Kasumi-1 (cell line): Measurements from ENCODE around the gene SLC25A28.

Experiments
- DNase-seq, 2 experiments: peaks; one replicate each; lab custom pipeline; 2025; lab: John Stamatoyannopoulos, UW

Gene SLC25A28, protein sequence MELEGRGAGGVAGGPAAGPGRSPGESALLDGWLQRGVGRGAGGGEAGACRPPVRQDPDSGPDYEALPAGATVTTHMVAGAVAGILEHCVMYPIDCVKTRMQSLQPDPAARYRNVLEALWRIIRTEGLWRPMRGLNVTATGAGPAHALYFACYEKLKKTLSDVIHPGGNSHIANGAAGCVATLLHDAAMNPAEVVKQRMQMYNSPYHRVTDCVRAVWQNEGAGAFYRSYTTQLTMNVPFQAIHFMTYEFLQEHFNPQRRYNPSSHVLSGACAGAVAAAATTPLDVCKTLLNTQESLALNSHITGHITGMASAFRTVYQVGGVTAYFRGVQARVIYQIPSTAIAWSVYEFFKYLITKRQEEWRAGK

GRCh38 chr10:99619851-99620710 lies at the start of gene SLC25A28:
TSS of gene SLC25A28 (minus strand) at chr10:99620439. CDS start at chr10:99620335, 104 bp downstream.
- peak; percentile 100 for DNase-seq

DNA sequence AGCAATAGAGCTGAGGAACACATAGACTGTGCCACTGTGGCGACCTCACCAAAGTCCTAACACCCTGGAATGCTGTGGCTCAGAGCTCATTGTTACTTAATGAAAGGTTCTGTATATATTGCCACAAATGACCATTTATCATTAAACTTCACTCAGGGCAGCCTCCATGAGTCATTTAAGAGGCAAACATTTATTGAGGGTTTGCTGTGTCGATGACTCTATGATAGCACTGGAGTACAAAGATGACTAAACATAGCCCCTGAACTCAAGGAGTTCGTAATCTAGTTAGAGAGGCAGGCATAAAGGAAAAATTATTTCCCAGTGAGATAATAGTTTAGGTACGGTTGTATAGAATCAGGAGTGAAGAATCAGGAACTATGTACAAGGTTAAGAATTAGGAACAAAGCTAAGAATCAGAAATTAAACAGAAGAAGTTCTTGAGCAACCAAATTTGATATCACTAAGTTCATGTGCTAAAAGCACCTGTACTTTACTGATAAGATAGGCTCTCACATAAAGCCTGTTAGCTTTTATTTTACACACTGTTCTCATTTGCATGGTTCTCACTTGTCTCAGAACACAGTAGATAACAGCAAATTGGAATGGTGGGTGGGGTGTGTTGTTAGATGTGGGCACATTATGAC lies 47.0 kb upstream of the SLC25A28 start:
- no peak for DNase-seq

DNA sequence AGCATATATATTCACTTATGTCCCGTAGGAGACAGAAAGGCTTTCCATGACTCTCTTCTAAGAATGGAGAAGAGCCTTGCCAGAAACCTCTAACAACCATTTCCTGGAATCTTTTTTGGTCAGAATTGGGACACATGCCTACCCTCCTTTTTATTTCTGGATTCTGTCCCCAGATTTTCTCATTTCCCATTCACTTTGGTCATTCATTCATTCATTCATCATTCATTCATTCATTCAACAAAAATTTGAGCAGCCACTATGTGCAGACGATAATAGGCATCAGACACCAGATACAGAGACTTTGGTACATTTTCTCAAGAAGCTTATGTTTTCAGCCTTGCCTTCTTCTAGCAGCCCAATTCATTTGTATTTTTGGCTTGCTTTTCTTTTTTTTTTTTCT lies 45.1 kb upstream of the SLC25A28 start:
- DNase-seq, result no peak

GRCh38 chr10:99661377-99661763 lies 41.1 kb upstream of the SLC25A28 start:
- DNase-seq, result no peak

DNA sequence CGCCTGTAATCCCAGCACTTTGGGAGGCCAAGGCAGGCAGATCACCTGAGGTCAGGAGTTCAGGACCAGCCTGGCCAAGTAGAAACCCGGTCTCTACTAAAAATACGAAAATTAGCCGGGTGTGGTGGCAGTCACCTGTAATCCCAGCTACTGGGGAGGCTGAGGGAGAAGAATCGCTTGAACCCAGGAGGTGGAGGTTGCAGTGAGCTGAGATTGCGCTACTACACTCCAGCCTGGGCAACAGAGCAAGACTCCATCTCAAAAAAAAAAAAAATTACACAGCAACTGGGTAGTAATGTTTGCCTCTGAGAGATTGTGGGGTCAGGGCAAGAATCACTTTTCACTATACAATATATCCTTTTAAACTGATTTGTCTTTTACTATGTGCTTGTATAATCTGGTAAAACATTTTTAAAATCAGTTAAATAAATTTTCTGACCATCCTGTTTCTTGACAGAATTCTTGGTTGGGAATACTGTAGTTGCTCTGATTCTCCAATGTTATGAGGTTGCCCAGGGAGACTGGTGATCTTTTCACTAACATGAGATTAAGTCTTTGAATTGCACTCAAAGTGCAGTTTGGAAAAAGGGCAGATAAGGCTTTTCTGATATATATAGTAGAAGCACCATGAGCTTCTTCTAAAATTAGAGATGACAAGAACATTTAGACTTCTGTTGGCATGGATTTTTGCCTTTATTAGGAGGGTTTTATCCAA lies 40.6 kb upstream of the SLC25A28 start:
- no peak for DNase-seq

DNA sequence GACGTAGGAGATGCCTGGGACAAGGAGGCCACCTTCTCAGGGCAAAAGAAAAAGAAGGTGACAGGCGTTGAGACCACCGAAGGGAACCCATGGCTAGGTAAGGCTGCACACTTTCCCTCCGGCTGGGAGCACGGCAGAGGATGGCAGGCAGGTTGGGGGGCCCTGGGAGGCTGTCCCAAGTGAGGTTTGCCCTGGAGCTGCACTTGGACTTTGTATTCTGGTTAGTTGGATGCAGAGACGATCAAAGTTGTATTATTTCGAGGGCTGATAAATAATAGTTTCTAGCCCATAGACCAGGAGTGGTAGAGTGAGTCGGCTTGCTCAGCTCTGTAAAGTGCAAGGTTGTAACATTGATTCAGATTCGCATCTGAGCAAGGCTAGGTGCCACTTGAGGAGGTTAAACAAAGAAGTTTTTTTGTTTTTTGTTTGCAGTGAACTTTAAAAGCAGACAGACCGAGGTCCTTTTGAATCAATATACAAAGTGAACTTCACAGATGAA lies 39.7 kb upstream of the SLC25A28 start:
- DNase-seq, result no peak

DNA sequence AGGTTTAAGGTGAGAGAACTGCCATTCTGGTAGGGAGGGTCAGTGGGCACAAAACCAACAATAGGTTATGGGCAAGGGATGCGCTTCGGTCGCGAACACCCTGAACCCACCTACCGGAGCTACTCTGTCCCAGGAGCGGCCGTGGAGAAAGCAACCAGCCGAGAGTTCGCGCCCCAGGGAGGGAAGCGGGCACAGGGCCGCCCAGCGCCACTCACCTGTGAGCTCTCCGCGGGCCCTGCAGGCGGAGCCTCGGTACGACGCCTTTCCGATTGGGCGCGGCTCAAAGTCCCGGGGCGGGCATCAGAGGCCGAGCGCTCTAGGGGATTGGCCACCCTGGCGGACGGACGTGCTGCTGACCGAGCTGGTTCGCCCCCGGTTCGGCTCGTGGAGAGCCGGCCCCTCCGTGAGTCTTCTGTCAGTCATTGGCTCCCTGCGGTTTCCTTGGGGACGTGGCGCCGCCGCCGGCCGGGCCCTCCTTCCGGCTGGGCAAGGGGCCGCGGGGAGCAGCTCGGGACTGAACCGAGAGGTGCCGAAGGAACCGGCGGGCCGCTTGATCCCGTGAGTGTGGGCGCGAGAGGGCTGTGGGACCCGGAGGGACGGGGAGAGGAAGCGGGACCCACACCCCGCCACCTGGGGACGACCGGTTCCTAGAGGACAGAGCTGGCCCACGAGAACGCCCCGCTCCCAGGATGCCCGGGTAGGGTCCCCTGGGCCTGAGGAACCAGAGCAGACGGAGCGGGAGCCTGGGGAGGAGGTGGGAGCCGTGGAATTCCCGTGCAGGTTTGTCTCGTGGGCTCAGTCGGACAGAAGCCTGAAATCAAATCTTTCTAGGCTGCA lies 39.0 kb upstream of the SLC25A28 start, which contains the start of gene ENTPD7:
TSS of gene ENTPD7 (plus strand) at position 479 of the 837 bp plus-strand sequence. CDS start 448 bp downstream, outside the sequence.
- peak; percentile 94 to 97 for DNase-seq

DNA sequence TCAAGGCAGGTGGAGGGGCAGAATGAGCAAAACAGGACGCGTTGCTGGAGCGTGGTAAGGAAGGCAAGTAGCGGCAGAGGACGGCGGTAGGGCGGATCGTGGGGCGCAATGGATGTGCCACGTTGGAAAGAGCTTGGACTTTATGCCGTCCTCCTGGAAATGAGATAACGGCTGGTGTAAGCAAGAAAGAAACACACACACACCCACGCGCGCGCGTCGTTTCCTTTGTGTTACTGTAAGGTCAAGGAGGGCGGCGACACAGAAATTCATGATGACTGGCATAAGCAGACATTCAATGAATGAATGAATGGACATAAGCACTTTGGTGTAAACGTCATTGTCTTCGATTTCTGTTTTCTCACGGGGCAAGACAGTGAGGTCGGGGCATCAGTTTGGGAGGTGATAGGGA lies 38.4 kb upstream of the SLC25A28 start:
- DNase-seq, result no peak

- DNase-seq, result peak in 1 of 2 experiments; percentile 22
These were observed 36.2 kb upstream of the SLC25A28 start for GRCh38 chr10:99656199-99657064.

GRCh38 chr10:99654390-99655175 lies 34.3 kb upstream of the SLC25A28 start:
- no peak for DNase-seq

DNA sequence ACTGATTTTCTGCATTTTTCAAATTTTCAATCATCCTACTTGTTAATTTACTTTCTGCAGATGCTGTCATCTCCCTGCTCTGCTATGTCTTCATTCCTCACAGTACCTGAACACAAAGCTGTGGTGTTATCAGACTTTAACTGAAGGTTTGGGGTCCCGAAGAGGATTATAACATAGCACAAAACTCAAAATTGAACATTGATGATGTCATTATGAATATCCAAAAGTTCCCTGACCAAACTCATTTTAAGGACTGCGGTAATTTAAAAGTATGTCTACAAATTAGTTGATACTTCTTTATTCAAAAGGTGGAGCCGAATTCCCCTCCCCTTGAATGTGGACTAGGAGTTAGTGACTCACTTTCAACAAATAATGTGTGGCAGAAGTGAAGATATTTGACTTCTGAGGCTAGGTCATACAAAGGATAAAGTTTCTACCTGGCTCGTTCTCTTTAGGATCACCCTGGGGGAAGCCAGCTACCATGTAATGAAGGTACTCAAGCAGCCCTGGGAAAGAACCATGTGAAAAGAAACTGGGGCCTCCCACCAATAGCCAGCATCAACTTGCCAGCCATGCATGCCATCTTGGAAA lies 32.7 kb upstream of the SLC25A28 start:
- DNase-seq, result no peak

GRCh38 chr10:99648717-99649116 lies 28.5 kb upstream of the SLC25A28 start:
- DNase-seq, result no peak

DNA sequence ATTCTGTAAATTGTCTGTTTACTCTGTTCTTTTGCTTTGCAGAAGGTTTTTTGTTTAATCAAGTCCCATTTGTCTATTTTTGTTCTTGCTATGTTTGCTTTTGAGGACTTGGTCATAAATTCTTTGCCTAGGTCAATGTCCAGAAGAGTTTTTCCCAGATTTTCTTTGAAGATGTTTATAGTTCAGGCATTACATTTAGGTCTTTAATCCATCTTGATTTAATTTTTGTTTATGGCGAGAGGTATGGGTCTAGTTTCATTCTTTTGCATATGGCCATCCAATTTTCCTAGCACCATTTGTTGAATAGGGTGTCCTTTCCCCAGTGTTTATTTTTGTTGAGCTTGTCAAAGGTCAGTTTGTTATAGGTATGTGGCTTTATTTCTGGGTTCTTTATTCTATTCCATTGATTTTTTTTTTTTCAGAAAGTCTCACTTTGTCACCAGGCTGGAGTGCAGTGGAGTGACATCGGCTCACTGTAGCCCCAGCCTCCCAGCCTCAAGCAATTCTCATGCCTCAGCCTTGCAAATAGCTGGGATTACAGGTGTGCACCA lies 27.4 kb upstream of the SLC25A28 start:
- DNase-seq, result no peak

GRCh38 chr10:99633832-99634231 lies 13.6 kb upstream of the SLC25A28 start:
- no peak for DNase-seq

GRCh38 chr10:99631496-99631895 lies 11.3 kb upstream of the SLC25A28 start:
- no peak for DNase-seq

DNA sequence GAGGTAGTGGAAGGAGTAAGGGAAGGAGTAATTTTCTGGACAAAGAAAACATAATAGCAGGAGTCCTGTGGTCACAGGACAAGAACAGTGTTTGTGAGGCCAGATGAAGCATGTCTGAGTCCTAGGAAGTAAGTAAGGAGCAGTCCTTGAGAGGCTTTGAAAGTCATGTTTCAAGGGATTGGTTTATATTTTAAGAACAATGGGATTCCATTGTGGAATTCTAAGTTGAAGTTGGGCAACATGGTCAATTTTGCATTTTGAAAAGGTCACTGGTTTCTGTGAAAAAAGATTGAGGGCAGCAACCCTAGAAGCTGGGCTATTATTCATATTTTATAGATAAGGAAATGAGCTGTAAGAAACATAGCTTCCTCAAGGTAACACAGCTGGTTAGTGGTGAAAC lies 10.8 kb upstream of the SLC25A28 start:
- DNase-seq, result no peak

DNA sequence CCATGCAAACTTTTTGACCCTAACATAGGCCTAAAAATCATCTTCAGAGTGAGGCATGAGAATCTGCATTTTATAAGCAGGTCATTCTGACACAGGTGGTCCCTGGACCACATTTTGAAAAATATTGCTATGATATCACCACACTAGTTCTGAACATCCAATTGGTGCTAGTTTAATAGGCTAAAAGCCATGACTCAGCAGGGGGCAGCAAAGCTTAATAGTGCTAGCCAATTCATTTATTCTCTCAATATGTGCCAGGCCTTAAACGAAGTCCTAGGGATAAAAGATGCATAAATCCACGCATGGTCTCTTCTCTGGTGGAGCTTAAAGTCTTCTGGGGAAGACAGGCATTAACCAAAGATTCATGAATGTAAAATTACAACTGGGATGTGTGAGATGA lies 10.2 kb upstream of the SLC25A28 start:
- peak; percentile 74 to 92 for DNase-seq

GRCh38 chr10:99629625-99629978 lies 9.4 kb upstream of the SLC25A28 start:
- DNase-seq, result no peak
